Right cardiac atrium (tissue), 5 donors: ENCODE measurements around the gene ELL2. TPM values are rescaled to one million over a fixed set of nuclear protein-coding genes. Genes with fewer than 3 reads are reported as not detected.

ENCODE experiments used
- ATAC-seq, 2 donors: fragments of 200-7000 bp; cut with Tn5 transposase; one replicate each; pipeline versions ENCODE4 v1.8.0 to v1.9.1; 2020; ENCODE audit warnings: moderate library complexity in 2 of 2, mild to moderate bottlenecking in 1 of 2
- DNase-seq, 3 donors: peaks; one replicate each; pipeline ENCODE4 v3.0.0-alpha.2; 2020
- H3K27ac ChIP-seq: one replicate; pipeline ENCODE4 v1.5.1; 2013; ENCODE audit warnings: mild to moderate bottlenecking, low read length, control low read depth, moderate library complexity
- H3K27me3 ChIP-seq: one replicate; pipeline ENCODE4 v1.6.1; 2013; ENCODE audit not compliant: control insufficient read depth, insufficient read depth
- H3K4me1 ChIP-seq: one replicate; pipeline ENCODE4 v1.6.1; 2013; ENCODE audit warnings: low read length; ENCODE audit not compliant: control insufficient read depth, insufficient read depth
- H3K4me3 ChIP-seq: one replicate; pipeline ENCODE4 v1.5.1; 2013; ENCODE audit warnings: low read length, control low read depth
- H3K9me3 ChIP-seq: one replicate; pipeline ENCODE4 v1.6.1; 2013; ENCODE audit warnings: low read length; ENCODE audit not compliant: control insufficient read depth
- WGBS: extraction: QIAGEN DNeasy Blood & Tissue Kit; methylation state at CpG from one replicate; pipeline ENCODE4 v1.1.7; 2013; 5-methylcytosine and 5-hydroxymethylcytosine counted together
- intact Hi-C, 4 donors: fragments of 100-400 bp; cut with DNase I; formaldehyde crosslinking; loops; one replicate each; pipeline versions ENCODE4 v1.11.0 to v1.14.0; 2022 to 2023
- polyA plus RNA-seq: library from polyadenylated mRNA; stranded (reverse); fragments of 200-250 nt; gene quantifications from one replicate; pipeline ENCODE4 v1.2.3, GENCODE V29; 2013
- total RNA-seq, 4 donors: library from RNA; stranded (reverse); fragmentation: NEBNext Ultra II Directional; extraction: Animal tissue kit (Norgen Biotek cat#: 25700); gene quantifications; one replicate each; pipeline ENCODE4 v1.2.1, GENCODE V29; 2021
- donor health status: healthy with polysubstance abuse.
- donor health status: DM: no; HTN: yes; CAD: no.
- donor health status: DM: no; HTN: no; CAD: no.
- donor health status: DM: no; HTN: yes; CAD: no; lungs with severe emphysema.
- donor health status: DM: yes; HTN: yes; CAD: no.

Gene ELL2
- total and polyA plus RNA-seq, 5 donors = 16.7 to 75.9 (median 32.4) TPM

DNA sequence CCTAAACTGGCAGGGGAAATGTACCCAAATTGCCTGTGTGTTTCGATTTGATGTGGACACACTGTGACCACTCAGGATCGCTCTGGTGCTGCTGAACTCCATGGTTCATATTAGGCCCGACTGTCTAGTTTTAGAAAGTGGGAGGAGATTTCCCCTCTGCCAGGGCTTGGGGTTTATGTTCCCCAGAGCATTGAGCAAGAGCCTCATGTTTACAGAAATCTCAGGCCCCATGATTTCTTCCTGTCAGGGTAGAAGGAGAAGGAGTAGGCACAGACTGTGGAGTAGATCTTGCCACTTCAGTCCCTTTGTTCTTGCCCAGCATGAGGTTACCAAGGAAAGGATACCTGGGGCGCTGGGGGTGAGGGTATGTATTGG lies 98.3 kb downstream of the ELL2 start:
- DNase-seq (peak in 1 of 3 donors; percentile 29), ATAC-seq (peak; percentile 29 to 50)
- WGBS = 66% methylated on average over 4 of the region's 4 CpGs
- H3K4me3 ChIP-seq = no peak overlapping the region
- H3K4me1 ChIP-seq = peaks cover 5% of the 10 kb centered on the region
- H3K27me3 ChIP-seq = no peaks in the 10 kb centered on the region
- intact Hi-C loops = no loop called here
- H3K27ac ChIP-seq = peak overlapping the region; percentile 69
- no peaks in the 10 kb centered on the region for H3K9me3 ChIP-seq

DNA sequence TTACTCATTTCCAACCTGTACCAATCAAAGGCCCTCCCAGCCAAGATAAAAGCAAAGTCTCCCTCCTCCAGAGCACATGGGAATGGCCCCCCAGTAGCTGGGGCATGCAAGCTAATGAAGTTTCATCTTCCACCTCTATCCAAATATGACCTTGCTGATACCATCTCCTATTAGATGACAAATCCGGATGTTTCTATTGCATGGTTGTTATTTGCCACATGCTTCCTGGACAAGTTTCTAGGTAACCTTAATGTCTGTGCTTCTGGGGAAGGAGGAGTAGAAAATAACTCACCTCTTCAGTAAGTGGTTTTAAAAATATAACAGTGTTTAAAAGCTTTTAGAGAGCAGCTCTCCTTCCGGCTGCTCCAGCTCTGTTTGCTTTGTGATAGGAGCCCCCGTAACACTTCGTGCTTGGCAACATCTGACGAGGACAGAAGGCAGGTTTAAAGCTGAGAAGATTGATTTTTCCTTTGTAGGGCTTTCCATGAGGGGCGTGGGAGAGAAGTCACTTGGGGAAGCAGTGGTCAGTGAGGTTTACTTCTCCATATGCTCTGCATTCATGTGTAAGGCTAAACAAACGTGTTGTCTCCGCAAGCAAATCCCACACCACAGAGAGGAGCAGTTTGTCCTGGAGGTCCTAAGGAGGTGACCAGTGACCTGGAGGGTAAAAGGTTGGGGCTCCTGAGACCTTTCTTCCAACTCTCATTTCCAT lies 98.8 kb downstream of the ELL2 start:
- WGBS = 61% methylated on average over 8 of the region's 8 CpGs
- DNase-seq (no peak), ATAC-seq (no peak)
- H3K4me1 ChIP-seq = peaks cover 7% of the 10 kb centered on the region
- intact Hi-C loops = no loop called here
- H3K27ac ChIP-seq = peak overlapping the region; percentile 69
- H3K27me3 ChIP-seq = no peaks in the 10 kb centered on the region
- H3K9me3 ChIP-seq = no peaks in the 10 kb centered on the region
- no peak overlapping the region for H3K4me3 ChIP-seq

GRCh38 chr5:95861864-95862561 lies 99.6 kb downstream of the ELL2 start:
- DNase-seq = no peak
- H3K9me3 ChIP-seq = no peaks in the 10 kb centered on the region
- WGBS = 74% methylated on average over 8 of the region's 8 CpGs
- H3K27me3 ChIP-seq = no peaks in the 10 kb centered on the region
- peaks cover 10% of the 10 kb centered on the region for H3K4me1 ChIP-seq
- peak overlapping the region; percentile 91 for H3K27ac ChIP-seq
- intact Hi-C loops = no loop called here
- ATAC-seq = no peak
- no peak overlapping the region for H3K4me3 ChIP-seq

- H3K4me3 ChIP-seq = no peak overlapping the region
- intact Hi-C loops = no loop called here
- peak; percentile 74 to 78 (median 76) for DNase-seq
Observed at GRCh38 chr5:95861221-95861863, 100.3 kb downstream of the ELL2 start.

DNA sequence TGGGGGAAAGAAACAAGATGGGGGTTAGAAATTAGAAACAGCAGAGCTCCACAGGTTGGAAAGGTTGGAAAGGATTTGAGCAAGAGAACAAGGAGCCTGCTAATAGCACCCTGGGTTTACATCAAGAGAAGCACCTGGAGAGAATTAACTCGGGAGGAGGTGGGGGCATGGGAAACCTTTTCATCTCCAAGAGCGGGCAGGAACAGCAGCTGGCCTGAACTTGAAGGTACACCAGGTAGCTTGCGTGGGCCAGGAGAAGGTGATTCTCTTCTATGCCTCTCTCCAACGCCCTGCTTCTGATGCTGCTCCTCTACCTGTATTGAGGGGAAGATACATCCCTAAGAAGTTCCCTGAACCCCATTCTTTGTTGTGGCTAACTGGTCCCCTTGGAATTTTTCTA lies 102.0 kb downstream of the ELL2 start:
- over 99% methylated on average over 4 of the region's 4 CpGs for WGBS
- Histone ChIP-seq H3K4me3 (no peak overlapping the region), H3K27ac (peak overlapping the region; percentile 69), H3K27me3 (no peaks in the 10 kb centered on the region), H3K9me3 (no peaks in the 10 kb centered on the region), H3K4me1 (peaks cover 9% of the 10 kb centered on the region)
- ATAC-seq (no peak), DNase-seq (no peak)
- intact Hi-C loops = loop anchor here (5.0 to 10.0 kb wide), 3 partner anchors 103 to 735 kb away; partner anchors contain the start of gene ELL2 (in 3 of the 4)

More at GRCh38 chr5:95861221-95861863, 100.3 kb downstream of the ELL2 start:
- H3K4me1 ChIP-seq = peaks cover 12% of the 10 kb centered on the region
- peak; percentile 12 to 30 for ATAC-seq
- H3K9me3 ChIP-seq = no peaks in the 10 kb centered on the region
- H3K27me3 ChIP-seq = no peaks in the 10 kb centered on the region
- peak overlapping the region; percentile 91 for H3K27ac ChIP-seq
- WGBS = 11% methylated on average over 14 of the region's 14 CpGs

DNA sequence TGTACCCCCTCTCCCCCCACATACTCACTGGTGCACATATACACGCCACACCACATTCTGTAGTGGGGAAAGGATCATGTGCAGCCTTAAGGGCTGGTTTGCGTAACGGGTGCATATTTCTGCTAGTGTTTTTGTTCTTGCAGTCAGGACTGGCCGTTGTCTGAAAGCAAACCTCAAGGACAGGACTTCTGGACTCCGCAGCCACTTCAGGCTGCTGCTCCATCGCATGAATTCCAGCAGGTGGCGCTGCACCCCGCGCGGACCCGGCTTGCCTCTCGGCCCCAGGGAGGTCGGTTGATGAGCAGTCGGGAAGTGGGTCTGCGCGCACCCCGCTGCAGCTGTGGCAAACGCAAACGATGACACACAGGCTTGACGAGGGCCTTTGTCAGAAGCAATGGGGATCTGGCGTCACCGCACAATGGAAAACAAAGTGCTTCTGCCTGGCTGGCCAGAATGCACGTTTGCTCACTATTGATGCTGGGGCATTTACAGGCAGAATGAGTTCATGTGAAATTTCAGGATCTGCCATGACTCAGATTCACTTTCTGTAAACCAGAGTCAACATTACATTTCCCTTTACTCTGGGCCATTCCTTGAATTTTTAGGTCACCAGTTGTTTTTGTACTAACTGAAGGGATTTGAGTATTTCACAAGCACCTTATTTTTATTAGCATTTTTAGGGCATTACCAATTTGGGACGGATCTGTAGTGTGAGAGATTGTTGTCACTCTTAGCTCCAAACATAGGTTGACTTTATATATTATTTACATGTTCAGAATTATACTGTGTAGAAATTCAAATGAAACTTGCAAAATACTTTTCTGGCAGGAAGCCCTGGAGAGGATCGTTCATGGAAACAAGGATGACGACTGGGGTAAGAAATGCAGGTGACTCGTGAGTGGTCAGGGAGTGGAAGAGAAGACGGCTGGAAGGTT lies 102.7 kb downstream of the ELL2 start:
- WGBS = 14% methylated on average over 28 of the region's 28 CpGs
- intact Hi-C loops = loop anchor here (5.0 to 10.0 kb wide), 3 partner anchors 103 to 736 kb away; partner anchors contain the start of gene ELL2 (in 3 of the 4)
- Histone ChIP-seq H3K4me1 (peaks cover 9% of the 10 kb centered on the region), H3K27ac (peak overlapping the region; percentile 90), H3K27me3 (no peaks in the 10 kb centered on the region), H3K4me3 (no peak overlapping the region), H3K9me3 (no peaks in the 10 kb centered on the region)
- ATAC-seq = peak; percentile 77 to 78
- peak; percentile 93 to 96 (median 93) for DNase-seq

GRCh38 chr5:95858023-95858461 lies 103.6 kb downstream of the ELL2 start:
- Histone ChIP-seq H3K9me3 (no peaks in the 10 kb centered on the region), H3K4me3 (no peak overlapping the region), H3K4me1 (peaks cover 12% of the 10 kb centered on the region), H3K27me3 (no peaks in the 10 kb centered on the region), H3K27ac (peak overlapping the region; percentile 90)
- peak; percentile 74 to 80 (median 79) for DNase-seq
- intact Hi-C loops = loop anchor here (5.0 to 10.0 kb wide), 3 partner anchors 104 to 737 kb away; partner anchors contain the start of gene ELL2 (in 3 of the 4)
- ATAC-seq = peak; percentile 40 to 47
- WGBS = 37% methylated on average over 8 of the region's 8 CpGs

DNA sequence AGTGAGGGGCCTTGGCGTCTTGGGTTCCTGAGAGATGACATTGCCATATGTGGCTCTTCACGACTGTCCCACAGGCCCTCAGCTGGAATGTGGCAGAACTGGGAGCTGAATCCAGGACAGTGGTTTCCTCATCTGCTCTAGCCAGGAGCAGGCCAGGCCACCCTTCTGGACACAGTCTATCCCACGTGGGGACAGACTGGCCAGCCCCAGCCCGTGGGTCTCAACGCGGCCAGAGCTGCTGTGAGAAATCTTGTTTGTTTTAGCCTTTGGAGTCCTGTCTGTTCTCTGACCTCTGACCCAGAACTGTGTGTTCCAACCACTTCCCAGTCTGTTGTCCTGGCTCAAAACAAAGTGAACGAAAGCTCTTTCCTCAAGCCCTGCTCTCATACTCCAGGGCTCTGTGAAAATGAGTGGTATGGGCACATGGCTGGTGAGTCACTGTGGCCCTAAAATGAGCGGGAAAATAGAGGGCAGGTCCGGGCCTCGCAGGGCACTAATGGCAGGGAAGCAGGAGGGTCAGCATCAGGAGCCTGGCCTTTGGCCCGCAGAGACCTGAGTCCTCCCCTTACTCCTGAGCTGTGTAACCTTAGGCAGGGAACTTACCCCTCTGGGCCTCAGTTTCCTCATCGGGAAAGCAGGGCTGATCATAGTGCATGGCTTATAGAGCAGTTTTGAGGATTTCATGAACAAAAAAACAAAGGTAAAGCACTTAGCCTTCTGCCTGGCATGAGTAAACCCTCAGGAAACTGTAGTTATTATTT lies 104.3 kb downstream of the ELL2 start:
- intact Hi-C loops = loop anchor here (5.0 to 10.0 kb wide), 3 partner anchors 105 to 737 kb away; partner anchors contain the start of gene ELL2 (in 3 of the 4)

GRCh38 chr5:95856501-95856981 lies 105.1 kb downstream of the ELL2 start:
- intact Hi-C loops = loop anchor here (5.0 to 10.0 kb wide), 3 partner anchors 106 to 738 kb away; partner anchors contain the start of gene ELL2 (in 3 of the 4)
- Histone ChIP-seq H3K4me1 (peaks cover 12% of the 10 kb centered on the region), H3K4me3 (no peak overlapping the region), H3K27me3 (no peaks in the 10 kb centered on the region), H3K9me3 (no peaks in the 10 kb centered on the region), H3K27ac (peak overlapping the region; percentile 98)
- ATAC-seq (peak; percentile 26 to 33), DNase-seq (peak in 1 of 3 donors; percentile 65)
- 55% methylated on average over 7 of the region's 7 CpGs for WGBS

More for the DNA sequence above, 104.3 kb downstream of the ELL2 start:
- DNase-seq = peak; percentile 87 to 96 (median 91)
- ATAC-seq = peak; percentile 78 to 88
- Histone ChIP-seq H3K4me3 (no peak overlapping the region), H3K27ac (peak overlapping the region; percentile 90), H3K4me1 (peaks cover 12% of the 10 kb centered on the region), H3K9me3 (no peaks in the 10 kb centered on the region), H3K27me3 (no peaks in the 10 kb centered on the region)
- WGBS = 38% methylated on average over 12 of the region's 12 CpGs
